Ovary (tissue), 3 donors: ENCODE measurements around the gene PHC2.

ENCODE experiments used
- CTCF ChIP-seq, 3 donors: fragments of 450-650 bp in 2 of 3; fragments of 200-600 bp in 1 of 3; IDR thresholded peaks; one replicate each; pipeline versions ENCODE4 v1.5.1 to v1.8.0; 2016 to 2022; ENCODE audit warnings: antibody characterized with exemption in 3 of 3, mild to moderate bottlenecking in 1 of 3
- EP300 ChIP-seq: sonication (generic); formaldehyde crosslinking; IDR thresholded peaks from one replicate; pipeline ENCODE4 v1.6.1; 2017; ENCODE audit warnings: antibody characterized with exemption
- POLR2A ChIP-seq: fragments of 450-650 bp; IDR thresholded peaks from one replicate; pipeline ENCODE4 v1.6.1; 2017; ENCODE audit warnings: antibody characterized with exemption, mild to moderate bottlenecking, moderate library complexity
- donor health status: DM: no; HTN: no; CAD: no.

- TF ChIP-seq CTCF (IDR thresholded peaks at IDR 0.05) (no peak), POLR2A (no peak), EP300 (no peak)
Measured at GRCh38 chr1:33369081-33369480, 61.8 kb downstream of the PHC2 start.
